ENCODE data around the gene SCYL3. TPM values are rescaled to one million over a fixed set of nuclear protein-coding genes. Genes with fewer than 3 reads are reported as not detected.

SCYL3 gene
- total RNA-seq = 10.2 to 11.8 TPM (median 10.8 TPM) in 3 replicates

GRCh38 chr1:169893645-169894423 lies at the start of gene SCYL3:
Gene SCYL3 (minus strand): TSS chr1:169893896. CDS start chr1:169888840, 5,056 bp downstream.
- peak within 1 kb of the TSS; percentile 84 for H3K4me3 Mint-ChIP-seq
- H3K27ac Mint-ChIP-seq = peak within 1 kb of the TSS; percentile 100
- peaks cover 35% of the 10 kb centered on the region for H3K4me1 Mint-ChIP-seq
- no peaks in the 10 kb centered on the region for H3K9me3 Mint-ChIP-seq
- H3K36me3 Mint-ChIP-seq = no peaks in the 10 kb centered on the region
- peak; percentile 87 to 89 for DNase-seq (ENCODE audit: low spot score in 2 of 2, unreplicated experiment in 2 of 2)
- TF ChIP-seq CTCF (IDR thresholded peaks at IDR 0.05; ENCODE audit: unreplicated experiment) = no peak
- peaks cover 15% of the 10 kb centered on the region for H3K27me3 Mint-ChIP-seq (ENCODE audit: low read depth)

DNA sequence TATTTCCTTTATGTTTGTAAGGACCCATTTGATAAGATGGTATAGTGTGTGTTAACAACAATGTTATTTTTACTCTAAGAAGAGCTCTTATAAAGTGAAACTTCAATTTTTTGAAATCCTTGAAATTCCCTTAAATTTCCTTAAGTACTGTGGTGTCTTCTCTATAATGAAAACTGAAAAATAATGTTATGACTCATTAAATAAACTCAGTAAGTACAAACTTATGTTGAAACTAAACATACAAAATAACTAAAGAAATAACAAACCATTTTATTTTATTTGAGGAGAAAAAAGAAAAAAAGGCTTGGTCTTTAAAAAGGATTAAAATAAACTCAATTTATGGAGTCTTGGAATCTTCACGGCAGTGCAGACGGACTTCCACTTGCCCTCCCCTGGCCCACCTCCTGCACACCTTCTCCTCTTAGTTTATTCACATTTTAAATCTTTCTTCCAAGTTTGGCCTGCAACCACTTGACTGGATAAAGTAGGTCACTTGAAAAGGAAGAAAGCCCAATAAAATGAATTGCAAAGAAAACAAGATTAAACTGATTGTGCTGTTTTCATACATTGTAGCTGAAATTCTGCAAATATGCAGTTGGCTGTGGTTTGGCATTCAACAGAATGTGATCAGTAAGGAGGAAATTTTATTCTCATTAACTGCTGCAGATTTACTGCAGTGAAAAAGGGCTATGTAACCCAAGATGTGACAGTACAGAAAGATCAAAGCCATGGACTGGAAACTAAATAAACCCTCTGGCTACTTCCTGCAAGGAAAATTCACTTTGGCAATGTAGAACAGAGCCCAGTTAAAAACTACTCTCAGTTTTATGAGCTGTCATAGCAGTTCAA lies 48.5 kb upstream of the SCYL3 start:
- H3K9me3 Mint-ChIP-seq = peaks cover 5% of the 10 kb centered on the region
- no peak for DNase-seq (ENCODE audit: low spot score in 2 of 2, unreplicated experiment in 2 of 2)
- peak overlapping the region; percentile 93 for H3K27ac Mint-ChIP-seq
- no peak for TF ChIP-seq CTCF (IDR thresholded peaks at IDR 0.05; ENCODE audit: unreplicated experiment)
- no peaks in the 10 kb centered on the region for H3K36me3 Mint-ChIP-seq
- H3K4me3 Mint-ChIP-seq = no peak overlapping the region
- H3K4me1 Mint-ChIP-seq = peaks cover 19% of the 10 kb centered on the region
- H3K27me3 Mint-ChIP-seq (ENCODE audit: low read depth) = no peaks in the 10 kb centered on the region

DNA sequence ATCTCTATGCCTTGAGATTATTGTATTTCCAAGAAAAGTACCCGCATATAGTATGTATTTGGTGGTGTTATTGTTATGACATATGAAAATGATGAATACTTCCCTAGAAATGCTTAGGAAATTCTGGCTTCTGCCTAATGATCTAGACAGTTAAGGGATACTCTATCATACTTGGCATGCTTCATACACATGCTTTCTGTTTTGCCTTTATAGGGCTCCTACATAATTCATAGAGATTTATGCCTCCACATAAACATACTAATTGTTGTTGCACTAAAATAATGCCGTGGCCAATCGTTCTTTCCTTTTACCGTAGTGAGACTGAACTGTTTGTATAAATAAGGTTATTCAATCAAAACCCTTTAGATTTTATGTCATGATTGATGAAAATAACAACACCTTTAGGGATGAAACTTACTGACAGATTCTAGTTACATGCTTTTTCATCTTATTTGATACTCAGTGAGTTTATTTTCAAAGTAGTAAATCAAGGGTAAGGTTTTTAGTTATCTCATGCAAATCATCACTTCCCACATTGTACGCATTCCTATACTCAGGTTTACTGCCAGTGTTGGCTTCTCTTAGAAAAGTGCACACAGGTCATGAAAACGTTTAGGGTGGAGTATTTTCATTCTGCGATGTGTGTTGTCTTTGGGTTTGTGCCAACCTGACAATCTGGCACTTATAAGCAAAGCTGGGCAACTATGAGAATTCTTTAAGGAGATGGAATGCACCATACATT lies 40.5 kb upstream of the SCYL3 start:
- Mint-ChIP-seq H3K36me3 (no peaks in the 10 kb centered on the region), H3K9me3 (peaks cover 5% of the 10 kb centered on the region), H3K4me3 (no peak overlapping the region), H3K27me3 (ENCODE audit: low read depth) (no peaks in the 10 kb centered on the region), H3K4me1 (peaks cover 32% of the 10 kb centered on the region), H3K27ac (peak overlapping the region; percentile 44)
- TF ChIP-seq CTCF (IDR thresholded peaks at IDR 0.05; ENCODE audit: unreplicated experiment) = no peak
- no peak for DNase-seq (ENCODE audit: low spot score in 2 of 2, unreplicated experiment in 2 of 2)

GRCh38 chr1:169931795-169932231 lies 38.1 kb upstream of the SCYL3 start:
- TF ChIP-seq CTCF (IDR thresholded peaks at IDR 0.05; ENCODE audit: unreplicated experiment) = no peak
- H3K9me3 Mint-ChIP-seq = no peaks in the 10 kb centered on the region
- no peak for DNase-seq (ENCODE audit: low spot score in 2 of 2, unreplicated experiment in 2 of 2)
- no peaks in the 10 kb centered on the region for H3K27me3 Mint-ChIP-seq (ENCODE audit: low read depth)
- H3K27ac Mint-ChIP-seq = peak overlapping the region; percentile 47
- no peaks in the 10 kb centered on the region for H3K36me3 Mint-ChIP-seq
- H3K4me3 Mint-ChIP-seq = no peak overlapping the region
- H3K4me1 Mint-ChIP-seq = peaks cover 46% of the 10 kb centered on the region

DNA sequence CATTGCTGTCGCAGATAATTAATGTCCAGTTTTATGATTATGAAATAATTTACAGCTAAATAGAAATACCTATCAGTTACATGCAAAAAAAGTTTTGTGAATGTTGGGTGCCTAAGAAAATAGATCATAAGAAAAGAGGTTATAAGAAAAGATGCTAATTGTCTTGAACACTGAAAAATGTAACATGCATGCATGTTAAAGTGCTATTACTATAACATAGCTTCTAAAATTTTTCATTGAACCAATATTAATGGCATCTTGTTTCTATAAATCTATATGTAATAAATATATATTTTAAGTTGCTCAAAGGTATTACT lies 35.5 kb upstream of the SCYL3 start:
- H3K4me1 Mint-ChIP-seq = peaks cover 55% of the 10 kb centered on the region
- no peaks in the 10 kb centered on the region for H3K9me3 Mint-ChIP-seq
- TF ChIP-seq CTCF (IDR thresholded peaks at IDR 0.05; ENCODE audit: unreplicated experiment) = no peak

More for the DNA sequence above, 35.5 kb upstream of the SCYL3 start:
- H3K4me3 Mint-ChIP-seq = no peak overlapping the region
- H3K27me3 Mint-ChIP-seq (ENCODE audit: low read depth) = no peaks in the 10 kb centered on the region
- DNase-seq (ENCODE audit: low spot score in 2 of 2, unreplicated experiment in 2 of 2) = no peak
- H3K36me3 Mint-ChIP-seq = no peaks in the 10 kb centered on the region
- no peak overlapping the region for H3K27ac Mint-ChIP-seq

Data from mesothelial cell of epicardium (in vitro differentiated cells).